ENCODE data around the gene EPAS1.

EPAS1 gene

DNA sequence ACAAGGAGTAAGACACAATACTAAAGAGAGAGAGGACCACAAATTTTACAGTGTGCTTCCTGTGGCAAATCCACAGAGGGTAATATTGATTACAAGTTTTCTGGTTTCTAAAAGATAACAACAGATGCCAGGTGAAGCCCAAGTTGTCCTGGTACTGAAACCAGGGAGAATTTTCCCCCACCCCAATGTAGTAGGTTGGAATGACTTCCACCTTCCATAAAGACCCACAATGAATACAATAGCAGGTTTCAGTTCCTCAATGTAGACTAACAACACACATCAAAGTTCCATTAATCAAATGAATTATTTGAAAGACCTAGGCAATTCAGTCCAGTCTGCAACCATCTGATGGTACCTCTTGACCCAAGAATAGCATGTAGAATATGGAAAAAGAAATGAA is 138.1 kb downstream of the EPAS1 start:
- peaks cover 3% of the 10 kb centered on the region for H3K4me1 ChIP-seq (ENCODE audit: insufficient read depth, insufficient read length)
- TF ChIP-seq ZNF274 (IDR thresholded peaks at IDR 0.05; ENCODE audit: low read depth, low read length) (no peak), YY1 (IDR thresholded peaks at IDR 0.05; ENCODE audit: insufficient read depth, insufficient read length) (no peak), SUZ12 (IDR thresholded peaks at IDR 0.05; ENCODE audit: extremely low read depth, insufficient read depth, insufficient read length) (no peak)
- H3K36me3 ChIP-seq (ENCODE audit: insufficient read depth, insufficient read length, low read length): no peaks in the 10 kb centered on the region
- DNase-seq (ENCODE audit: low read depth, low spot score): no peak
- no peak overlapping the region for H3K9ac ChIP-seq (ENCODE audit: insufficient read length, low read depth)
- H3K27me3 ChIP-seq (ENCODE audit: insufficient read depth, insufficient read length): no peaks in the 10 kb centered on the region
- no peaks in the 10 kb centered on the region for H3K9me3 ChIP-seq (ENCODE audit: insufficient read depth, low read length)
- no peak overlapping the region for H3K4me3 ChIP-seq (ENCODE audit: insufficient read length, low read depth)

DNA sequence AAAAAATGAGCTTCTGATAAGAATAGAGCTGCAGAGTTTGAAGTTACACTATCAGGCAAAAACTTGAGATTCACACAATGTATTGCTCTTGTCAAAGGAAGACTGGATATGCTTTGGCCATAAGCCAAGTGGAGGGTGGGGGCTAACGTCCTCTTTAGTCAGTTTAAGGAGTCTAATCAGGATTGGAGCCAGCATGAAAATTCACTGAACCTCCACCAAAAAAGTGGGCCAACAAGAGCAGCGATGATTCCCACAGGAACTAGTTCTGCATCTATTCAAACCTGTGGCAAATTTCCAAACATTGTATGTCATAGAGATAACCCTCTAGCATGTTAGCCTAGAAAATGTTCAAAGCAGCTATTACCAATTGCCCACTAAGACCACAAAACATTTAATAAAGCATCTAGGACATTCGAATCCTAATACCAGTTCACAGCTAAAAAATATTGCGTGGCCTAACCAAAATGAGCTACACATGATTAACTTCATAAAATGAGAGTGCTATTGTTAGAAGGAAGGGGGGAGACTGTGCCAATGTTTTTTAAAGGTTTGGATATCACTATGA is 138.7 kb downstream of the EPAS1 start:
- no peak overlapping the region for H3K9ac ChIP-seq (ENCODE audit: insufficient read length, low read depth)
- no peaks in the 10 kb centered on the region for H3K27me3 ChIP-seq (ENCODE audit: insufficient read depth, insufficient read length)
- no peaks in the 10 kb centered on the region for H3K36me3 ChIP-seq (ENCODE audit: insufficient read depth, insufficient read length, low read length)
- no peak for TF ChIP-seq YY1 (IDR thresholded peaks at IDR 0.05; ENCODE audit: insufficient read depth, insufficient read length)
- no peak for TF ChIP-seq ZNF274 (IDR thresholded peaks at IDR 0.05; ENCODE audit: low read depth, low read length)
- TF ChIP-seq SUZ12 (IDR thresholded peaks at IDR 0.05; ENCODE audit: extremely low read depth, insufficient read depth, insufficient read length): no peak
- H3K9me3 ChIP-seq (ENCODE audit: insufficient read depth, low read length): no peaks in the 10 kb centered on the region
- peaks cover 3% of the 10 kb centered on the region for H3K4me1 ChIP-seq (ENCODE audit: insufficient read depth, insufficient read length)
- DNase-seq (ENCODE audit: low read depth, low spot score): no peak
- no peak overlapping the region for H3K4me3 ChIP-seq (ENCODE audit: insufficient read length, low read depth)
